ENCODE measurements around the gene TXK.

GRCh38 chr4:48175806-48176205 is 41.8 kb upstream of the TXK start:
- TF ChIP-seq CTCF (IDR thresholded peaks at IDR 0.05): no peak
- TF ChIP-seq POLR2AphosphoS5 (IDR thresholded peaks at IDR 0.05): no peak
- no peak for TF ChIP-seq POLR2A (IDR thresholded peaks at IDR 0.05)
